CD4-positive, alpha-beta T cell (primary cell): ENCODE measurements around the gene DPEP2. TPM values are rescaled to one million over a fixed set of nuclear protein-coding genes. Genes with fewer than 3 reads are reported as not detected.

Experiments
- ATAC-seq: fragments of 200-7000 bp; cut with Tn5 transposase; one replicate; pipeline ENCODE4 v1.10.0; 2022; ENCODE audit warnings: mild to moderate bottlenecking; ENCODE audit not compliant: poor library complexity
- CTCF ChIA-PET: fragments of 350-600 bp; sonication (Branson Sonifier 250); formaldehyde crosslinking; loops from one replicate; lab custom pipeline; 2021; ENCODE audit warnings: antibody characterized with exemption, inconsistent platforms; lab: Charles Lee
- POLR2A ChIA-PET: fragments of 350-600 bp; sonication (Branson Sonifier 250); formaldehyde crosslinking; loops from one replicate; lab custom pipeline; 2021; ENCODE audit warnings: antibody characterized with exemption, inconsistent platforms; lab: Charles Lee
- DNase-seq, 14 experiments: peaks; one replicate each; pipeline ENCODE4 v3.0.0-alpha.2; 2013 to 2020; ENCODE audit warnings: mixed read lengths in 2 of 14
- H3K27ac ChIP-seq, 2 donors: one replicate each; pipeline versions ENCODE4 v1.5.1 to v1.7.0; 2013; ENCODE audit warnings: low read length in 2 of 2, low read depth in 1 of 2, mild to moderate bottlenecking in 1 of 2
- H3K27me3 ChIP-seq, 2 experiments: 1 replicate in 1 of 2; 2 replicates in 1 of 2; pipeline versions ENCODE4 v1.6.1 to v1.7.0; 2013; ENCODE audit warnings: low read length in 2 of 2, control low read depth in 1 of 2, mild to moderate bottlenecking in 1 of 2, moderate library complexity in 1 of 2; ENCODE audit not compliant: insufficient read depth in 2 of 2, control insufficient read depth in 1 of 2
- H3K36me3 ChIP-seq: one replicate; pipeline ENCODE4 v1.6.1; 2013; ENCODE audit warnings: low read length, control low read depth; ENCODE audit not compliant: insufficient read depth
- H3K4me1 ChIP-seq: one replicate; pipeline ENCODE4 v1.6.1; 2013; ENCODE audit warnings: low read length, control low read depth; ENCODE audit not compliant: insufficient read depth
- H3K4me3 ChIP-seq: one replicate; pipeline ENCODE4 v1.5.1; 2013; ENCODE audit warnings: mild to moderate bottlenecking, low read length, moderate library complexity
- H3K9me3 ChIP-seq, 2 experiments: 1 replicate in 1 of 2; 2 replicates in 1 of 2; pipeline versions ENCODE4 v1.6.1 to v1.7.0; 2013; ENCODE audit warnings: low read length in 2 of 2, mild to moderate bottlenecking in 2 of 2, control low read depth in 1 of 2, moderate library complexity in 1 of 2; ENCODE audit not compliant: control insufficient read depth in 1 of 2, insufficient read depth in 1 of 2
- H3K27ac Mint-ChIP-seq: one replicate; pipeline ENCODE4 v1.8.0; 2020; ENCODE audit warnings: mixed read lengths
- H3K27me3 Mint-ChIP-seq: one replicate; pipeline ENCODE4 v1.8.0; 2021; ENCODE audit warnings: mixed read lengths
- H3K36me3 Mint-ChIP-seq: one replicate; pipeline ENCODE4 v1.8.0; 2021; ENCODE audit warnings: low read depth, mixed read lengths
- H3K4me1 Mint-ChIP-seq: one replicate; pipeline ENCODE4 v1.8.0; 2021; ENCODE audit warnings: low read depth, mixed read lengths
- H3K4me3 Mint-ChIP-seq: one replicate; pipeline ENCODE4 v1.8.0; 2020; ENCODE audit warnings: mild to moderate bottlenecking, mixed read lengths
- H3K9me3 Mint-ChIP-seq: one replicate; pipeline ENCODE4 v1.8.0; 2020; ENCODE audit warnings: mixed read lengths
- intact Hi-C, 2 experiments: fragments of 100-400 bp; cut with DNase I in 1 of 2; cut with micrococcal nuclease in 1 of 2; formaldehyde crosslinking; loops; one replicate each; pipeline versions ENCODE4 v1.15.1 to v1.9.0; 2023 to 2025; cut with DNase I, micrococcal nuclease
- total RNA-seq, 174 experiments: library from RNA in 2 of 174; stranded (reverse) in 2 of 174; gene quantifications; one replicate each; pipeline ENCODE4 v1.2.3 and lab custom pipeline; 2021 to 2026
- TF ChIP-seq, protein P1 (sequence below): fragments of 200-600 bp; IDR thresholded peaks from one replicate; pipeline ENCODE4 v1.8.0; 2022; ENCODE audit warnings: antibody characterized with exemption, mild to moderate bottlenecking

Gene DPEP2
- total RNA-seq, 2 experiments from 2014 or later = 42.2 to 43.5 TPM

DNA sequence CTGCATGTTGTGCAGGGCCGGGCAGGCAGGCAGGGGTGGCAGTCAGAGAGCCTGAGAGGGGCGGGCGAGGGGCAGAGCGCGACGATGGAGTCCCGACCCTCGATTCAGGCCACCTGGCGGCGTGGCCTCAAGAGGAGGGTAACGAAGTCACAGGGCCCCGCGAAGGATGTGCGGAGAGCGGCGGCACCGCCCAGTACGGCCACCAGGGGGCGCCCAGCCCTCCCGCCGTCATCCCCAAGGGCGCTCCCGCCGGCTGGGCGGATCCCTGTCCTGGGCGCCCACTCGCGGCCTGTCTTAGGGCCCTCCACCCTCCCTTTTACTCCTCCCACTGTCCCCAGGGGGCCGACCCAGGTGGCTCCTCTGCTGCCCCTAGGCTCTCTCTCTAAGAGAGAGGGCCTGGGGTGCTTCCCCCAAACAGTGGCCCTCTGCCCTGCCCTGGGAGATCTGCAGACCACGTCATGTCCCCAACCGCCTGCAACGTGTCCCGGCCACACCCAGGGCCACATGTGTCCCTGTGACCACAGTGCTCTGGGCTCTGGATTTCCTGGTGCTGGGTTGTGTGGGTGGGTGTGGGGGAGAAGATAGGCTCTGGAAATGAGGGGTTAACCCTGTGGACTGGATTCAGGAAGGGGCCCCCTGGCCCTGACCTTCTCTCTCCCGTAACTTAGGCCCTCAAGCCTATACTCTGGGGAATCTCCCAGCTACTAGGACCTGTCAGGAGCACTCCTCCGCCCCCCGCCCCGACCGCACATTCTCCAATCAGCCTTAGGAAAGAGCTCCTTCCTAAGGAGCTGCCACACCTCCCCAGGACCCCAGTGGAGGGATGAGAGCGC lies 5.9 kb downstream of the DPEP2 start:
- peak; percentile 91 for ATAC-seq
- Histone ChIP-seq H3K27ac (peak overlapping the region; percentile 76 to 90), H3K9me3 (peaks cover 0 to 12% of the 10 kb centered on the region in 2 experiments), H3K4me3 (peak overlapping the region; percentile 63), H3K4me1 (peaks cover 55% of the 10 kb centered on the region), H3K36me3 (peaks cover 21% of the 10 kb centered on the region), H3K27me3 (no peaks in the 10 kb centered on the region)
- Mint-ChIP-seq H3K4me1 (peaks cover 36% of the 10 kb centered on the region), H3K27ac (peak overlapping the region; percentile 93), H3K27me3 (no peaks in the 10 kb centered on the region), H3K36me3 (peaks cover 27% of the 10 kb centered on the region), H3K9me3 (no peaks in the 10 kb centered on the region), H3K4me3 (peak overlapping the region; percentile 89)
- TF ChIP-seq, protein P1, sequence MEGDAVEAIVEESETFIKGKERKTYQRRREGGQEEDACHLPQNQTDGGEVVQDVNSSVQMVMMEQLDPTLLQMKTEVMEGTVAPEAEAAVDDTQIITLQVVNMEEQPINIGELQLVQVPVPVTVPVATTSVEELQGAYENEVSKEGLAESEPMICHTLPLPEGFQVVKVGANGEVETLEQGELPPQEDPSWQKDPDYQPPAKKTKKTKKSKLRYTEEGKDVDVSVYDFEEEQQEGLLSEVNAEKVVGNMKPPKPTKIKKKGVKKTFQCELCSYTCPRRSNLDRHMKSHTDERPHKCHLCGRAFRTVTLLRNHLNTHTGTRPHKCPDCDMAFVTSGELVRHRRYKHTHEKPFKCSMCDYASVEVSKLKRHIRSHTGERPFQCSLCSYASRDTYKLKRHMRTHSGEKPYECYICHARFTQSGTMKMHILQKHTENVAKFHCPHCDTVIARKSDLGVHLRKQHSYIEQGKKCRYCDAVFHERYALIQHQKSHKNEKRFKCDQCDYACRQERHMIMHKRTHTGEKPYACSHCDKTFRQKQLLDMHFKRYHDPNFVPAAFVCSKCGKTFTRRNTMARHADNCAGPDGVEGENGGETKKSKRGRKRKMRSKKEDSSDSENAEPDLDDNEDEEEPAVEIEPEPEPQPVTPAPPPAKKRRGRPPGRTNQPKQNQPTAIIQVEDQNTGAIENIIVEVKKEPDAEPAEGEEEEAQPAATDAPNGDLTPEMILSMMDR = peak; percentile 92
- POLR2A ChIA-PET = interaction anchor here (0.8 to 3.0 kb wide), 5 partner anchors 12 to 333 kb away, joined by 3 to 23 read pairs (median 5); partner anchors contain the start of genes ACD, DDX28, DUS2 and PSMB10
- intact Hi-C loops = loop anchor here (1.0 to 2.0 kb wide), 4 partner anchors 29 to 237 kb away; partner anchors contain the start of genes DDX28 (in 2 of the 2) and DUS2 (in 2 of the 2)
- peak; percentile 69 to 93 (median 78) for DNase-seq
- CTCF ChIA-PET = interaction anchor here (0.6 to 1.2 kb wide), 2 partner anchors 48 to 211 kb away, joined by 3 to 12 read pairs; no protein-coding TSS in a partner anchor

DNA sequence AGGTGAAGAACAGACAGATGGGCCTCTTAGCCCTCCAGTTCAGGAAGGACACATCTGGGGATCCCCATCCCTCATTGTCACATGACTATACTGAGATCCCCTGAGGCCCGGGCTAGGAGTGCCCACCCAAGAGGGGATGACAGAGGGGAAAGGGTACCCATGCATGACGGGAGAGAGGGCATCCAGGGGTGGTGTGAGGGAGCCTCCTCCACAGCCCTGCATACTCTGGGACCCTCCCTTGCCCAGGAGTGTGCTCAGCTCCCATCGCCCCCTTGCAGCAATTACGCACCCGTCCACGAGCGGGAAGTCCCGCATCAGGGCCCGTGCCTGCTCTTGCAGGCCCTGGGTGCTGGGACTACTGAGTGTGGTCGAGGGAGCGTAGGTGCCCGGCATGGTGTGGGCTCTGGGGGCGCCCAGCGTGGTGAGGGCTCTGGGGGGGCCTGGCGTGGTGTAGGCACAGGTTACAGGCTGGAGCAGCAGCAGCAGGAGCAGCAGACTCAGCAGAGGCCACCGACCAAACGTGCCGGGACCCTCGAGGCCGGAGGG lies 6.5 kb downstream of the DPEP2 start:
- intact Hi-C loops = loop anchor here (1.0 to 2.0 kb wide), 4 partner anchors 30 to 238 kb away; partner anchors contain the start of genes DDX28 (in 2 of the 2) and DUS2 (in 2 of the 2)
- ChIA-PET CTCF (no interaction called here), POLR2A (interaction anchor here (1.1 to 1.7 kb wide), 3 partner anchors 11 to 48 kb away, joined by 4 to 6 read pairs (median 4); no protein-coding TSS in a partner anchor)
- Mint-ChIP-seq H3K27ac (peak overlapping the region; percentile 93), H3K27me3 (no peaks in the 10 kb centered on the region), H3K36me3 (peaks cover 27% of the 10 kb centered on the region), H3K4me3 (peak overlapping the region; percentile 15), H3K9me3 (no peaks in the 10 kb centered on the region), H3K4me1 (peaks cover 39% of the 10 kb centered on the region)
- peak overlapping the region; percentile 63 for H3K4me3 ChIP-seq
- H3K4me1 ChIP-seq = peaks cover 50% of the 10 kb centered on the region
- peak overlapping the region; percentile 70 to 76 for H3K27ac ChIP-seq
- peaks cover 0 to 5% of the 10 kb centered on the region in 2 experiments for H3K9me3 ChIP-seq
- ATAC-seq (no peak), DNase-seq (no peak)
- TF ChIP-seq, protein P1 = no peak
- H3K36me3 ChIP-seq = peaks cover 21% of the 10 kb centered on the region
- no peaks in the 10 kb centered on the region for H3K27me3 ChIP-seq

DNA sequence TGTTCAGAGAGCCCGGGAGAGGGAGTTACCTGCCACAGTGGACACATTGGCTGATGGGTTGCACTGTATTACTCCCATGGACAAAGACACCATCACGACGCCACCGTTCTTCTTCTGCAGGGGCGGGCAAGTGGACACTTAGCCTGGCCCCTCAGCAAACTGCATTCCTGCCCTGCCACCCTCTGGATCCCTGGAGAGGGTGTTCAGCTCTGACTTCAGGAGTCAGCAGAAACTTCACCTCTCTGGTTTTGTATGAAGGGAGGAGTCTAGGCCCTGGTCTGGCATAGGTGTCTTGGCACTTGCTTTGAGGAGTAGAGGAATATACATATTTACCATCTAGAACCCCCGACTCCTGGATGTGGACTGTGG lies 9.3 kb downstream of the DPEP2 start:
- no peaks in the 10 kb centered on the region for H3K9me3 Mint-ChIP-seq
- intact Hi-C loops = no loop called here
- H3K36me3 ChIP-seq = peaks cover 17% of the 10 kb centered on the region
- H3K27ac ChIP-seq = peak overlapping the region in 1 of 2 donors; percentile 11
- H3K9me3 ChIP-seq = no peaks in the 10 kb centered on the region
- H3K4me3 ChIP-seq = no peak overlapping the region
- ATAC-seq = no peak
- peaks cover 9% of the 10 kb centered on the region for H3K36me3 Mint-ChIP-seq
- H3K27me3 ChIP-seq = no peaks in the 10 kb centered on the region
- H3K4me3 Mint-ChIP-seq = no peak overlapping the region
- peaks cover 30% of the 10 kb centered on the region for H3K4me1 Mint-ChIP-seq
- peaks cover 31% of the 10 kb centered on the region for H3K4me1 ChIP-seq
- POLR2A ChIA-PET = interaction anchor here (1.2 kb wide), 1 partner anchor 55 kb away, joined by 7 read pairs; no protein-coding TSS in a partner anchor
- H3K27me3 Mint-ChIP-seq = no peaks in the 10 kb centered on the region
- CTCF ChIA-PET = no interaction called here
- TF ChIP-seq, protein P1 = no peak
- no peak for DNase-seq
- H3K27ac Mint-ChIP-seq = peak overlapping the region; percentile 60
